Stromal cell of bone marrow (primary cell): ENCODE data around the gene PKNOX1.
"Not testable (repeated sequence)": the region's sequence is repeated elsewhere in the genome, so short reads cannot be mapped to it uniquely, and the experiment has no call there.

Source experiments
- DNase-seq: peaks from one replicate; pipeline ENCODE4 v3.0.0-alpha.2; 2012; ENCODE audit warnings: low read depth

The PKNOX1 gene

GRCh38 chr21:43020177-43020576 lies 45.8 kb downstream of the PKNOX1 start:
- no peak for DNase-seq

GRCh38 chr21:43020771-43021170 lies 46.4 kb downstream of the PKNOX1 start:
- no peak for DNase-seq

- DNase-seq: no peak
These were observed 46.8 kb downstream of the PKNOX1 start for GRCh38 chr21:43021191-43021590.

GRCh38 chr21:43021756-43022600 lies 47.6 kb downstream of the PKNOX1 start:
- no peak for DNase-seq

- no peak for DNase-seq
These were observed 48.8 kb downstream of the PKNOX1 start for GRCh38 chr21:43023175-43023574.

GRCh38 chr21:43024439-43025136 lies 50.2 kb downstream of the PKNOX1 start:
- no peak for DNase-seq

- no peak for DNase-seq
These were observed 51.3 kb downstream of the PKNOX1 start for GRCh38 chr21:43025636-43026180.

GRCh38 chr21:43027846-43028731 lies 53.7 kb downstream of the PKNOX1 start:
- DNase-seq: no peak

- DNase-seq: no peak
These were observed 55.4 kb downstream of the PKNOX1 start for GRCh38 chr21:43029785-43030184.

GRCh38 chr21:43031121-43031619 lies 56.8 kb downstream of the PKNOX1 start:
- DNase-seq: no peak

- DNase-seq: no peak
These were observed 59.7 kb downstream of the PKNOX1 start for GRCh38 chr21:43034101-43034500.

- DNase-seq: no peak
These were observed 60.5 kb downstream of the PKNOX1 start for GRCh38 chr21:43034826-43035225.

- not testable (repeated sequence) for DNase-seq
These were observed 62.5 kb downstream of the PKNOX1 start for GRCh38 chr21:43036889-43037288.

- not testable (repeated sequence) for DNase-seq
These were observed 63.7 kb downstream of the PKNOX1 start for GRCh38 chr21:43037918-43038658.

- DNase-seq: not testable (repeated sequence)
These were observed 64.3 kb downstream of the PKNOX1 start for GRCh38 chr21:43038659-43039044.

GRCh38 chr21:43042169-43042568 lies 67.8 kb downstream of the PKNOX1 start:
- not testable (repeated sequence) for DNase-seq

- not testable (repeated sequence) for DNase-seq
These were observed 68.9 kb downstream of the PKNOX1 start for GRCh38 chr21:43043291-43043690.

GRCh38 chr21:43044547-43044946 lies 70.2 kb downstream of the PKNOX1 start:
- not testable (repeated sequence) for DNase-seq

- not testable (repeated sequence) for DNase-seq
These were observed 71.0 kb downstream of the PKNOX1 start for GRCh38 chr21:43045165-43045875.
